Neuronal stem cell (in vitro differentiated cells): ENCODE data around the gene DMD.

ENCODE experiments used
- DNase-seq: peaks from one replicate; pipeline ENCODE4 v3.0.0-alpha.2; 2013; ENCODE audit warnings: low spot score
- H2AFZ ChIP-seq: one replicate; pipeline ENCODE4 v1.6.1; 2013; ENCODE audit warnings: mild to moderate bottlenecking, low read length, inconsistent platforms
- H2AK5ac ChIP-seq: 2 replicates; pipeline ENCODE4 v1.6.1; 2013; ENCODE audit warnings: low read depth, mild to moderate bottlenecking, inconsistent platforms, low read length, moderate library complexity, mixed read lengths
- H2BK120ac ChIP-seq: 2 replicates; pipeline ENCODE4 v1.6.1; 2013; ENCODE audit warnings: low read depth, mild to moderate bottlenecking, inconsistent platforms, low read length, moderate library complexity, mixed read lengths
- H2BK12ac ChIP-seq: one replicate; pipeline ENCODE4 v1.6.1; 2013; ENCODE audit warnings: low read length, inconsistent platforms
- H2BK15ac ChIP-seq: 2 replicates; pipeline ENCODE4 v1.6.1; 2013; ENCODE audit warnings: mild to moderate bottlenecking, low read length, inconsistent platforms, mixed read lengths
- H2BK5ac ChIP-seq: one replicate; pipeline ENCODE4 v1.6.1; 2013; ENCODE audit warnings: inconsistent platforms, mild to moderate bottlenecking, low read length, moderate library complexity
- H3K14ac ChIP-seq: one replicate; pipeline ENCODE4 v1.6.1; 2013; ENCODE audit warnings: low read length, inconsistent platforms
- H3K18ac ChIP-seq: 2 replicates; pipeline ENCODE4 v1.6.1; 2013; ENCODE audit warnings: low read length, inconsistent platforms
- H3K23ac ChIP-seq: 2 replicates; pipeline ENCODE4 v1.6.1; 2013; ENCODE audit warnings: low read depth, mild to moderate bottlenecking, mixed read lengths, low read length, inconsistent platforms; ENCODE audit not compliant: poor library complexity
- H3K27ac ChIP-seq: replicated peaks from 3 replicates; pipeline ENCODE4 v1.5.1; 2013; ENCODE audit warnings: low read length, inconsistent platforms
- H3K27me3 ChIP-seq, 3 experiments: 2 replicates each; pipeline ENCODE4 v1.6.1; 2013; ENCODE audit warnings: low read length in 3 of 3, mild to moderate bottlenecking in 2 of 3, inconsistent platforms in 1 of 3, low read depth in 1 of 3, mixed read lengths in 1 of 3, moderate library complexity in 1 of 3; ENCODE audit not compliant: control insufficient read depth in 3 of 3, insufficient read depth in 3 of 3
- H3K36me3 ChIP-seq, 2 donors: replicated peaks in 1 of 2; 2 replicates each; pipeline ENCODE4 v1.6.1; 2013; ENCODE audit warnings: low read length in 2 of 2; ENCODE audit not compliant: control insufficient read depth in 2 of 2, insufficient read depth in 2 of 2
- H3K4ac ChIP-seq: 2 replicates; pipeline ENCODE4 v1.6.1; 2013; ENCODE audit warnings: inconsistent platforms, mild to moderate bottlenecking, low read length, moderate library complexity
- H3K4me1 ChIP-seq, 2 donors: 1 replicate in 1 of 2; 2 replicates in 1 of 2; pipeline ENCODE4 v1.6.1; 2013; ENCODE audit warnings: low read length in 2 of 2, low read depth in 1 of 2; ENCODE audit not compliant: control insufficient read depth in 2 of 2, insufficient read depth in 1 of 2
- H3K4me2 ChIP-seq: one replicate; pipeline ENCODE4 v1.6.1; 2013; ENCODE audit warnings: mild to moderate bottlenecking, low read length, inconsistent platforms; ENCODE audit not compliant: insufficient read depth, poor library complexity, severe bottlenecking
- H3K4me3 ChIP-seq, 2 donors: 2 replicates each; pipeline ENCODE4 v1.5.1; 2013; ENCODE audit warnings: low read length in 2 of 2, mild to moderate bottlenecking in 2 of 2, inconsistent platforms in 1 of 2, moderate library complexity in 1 of 2
- H3K79me1 ChIP-seq: one replicate; pipeline ENCODE4 v1.6.1; 2013; ENCODE audit warnings: low read depth, mild to moderate bottlenecking, inconsistent platforms, low read length, moderate library complexity
- H3K9ac ChIP-seq: one replicate; pipeline ENCODE4 v1.6.1; 2013; ENCODE audit warnings: mild to moderate bottlenecking, low read depth, low read length, inconsistent platforms; ENCODE audit not compliant: poor library complexity
- H3K9me3 ChIP-seq, 2 donors: replicated peaks in 1 of 2; 2 replicates each; pipeline versions ENCODE3 to v1.6.1; 2013; ENCODE audit warnings: low read length in 2 of 2, mild to moderate bottlenecking in 2 of 2, inconsistent platforms in 1 of 2, low read depth in 1 of 2, mixed read lengths in 1 of 2, moderate library complexity in 1 of 2; ENCODE audit not compliant: control insufficient read depth in 2 of 2, insufficient read depth in 1 of 2
- H4K8ac ChIP-seq: one replicate; pipeline ENCODE4 v1.6.1; 2013; ENCODE audit warnings: low read depth, mild to moderate bottlenecking, inconsistent platforms, low read length, moderate library complexity
- H4K91ac ChIP-seq: one replicate; pipeline ENCODE4 v1.6.1; 2013; ENCODE audit warnings: low read length, low read depth, mild to moderate bottlenecking, inconsistent platforms; ENCODE audit not compliant: poor library complexity
- WGBS, 2 donors: extraction: QIAGEN DNeasy Blood & Tissue Kit; methylation state at CpG; one replicate each; pipeline ENCODE4 v1.1.7; 2013; ENCODE audit warnings: missing lambda C conversion rate in 2 of 2, mixed read lengths in 1 of 2; ENCODE audit not compliant: insufficient read length in 2 of 2, insufficient replicate concordance in 1 of 2; ENCODE audit errors: extremely low coverage in 2 of 2; 5-methylcytosine and 5-hydroxymethylcytosine counted together

DMD gene

DNA sequence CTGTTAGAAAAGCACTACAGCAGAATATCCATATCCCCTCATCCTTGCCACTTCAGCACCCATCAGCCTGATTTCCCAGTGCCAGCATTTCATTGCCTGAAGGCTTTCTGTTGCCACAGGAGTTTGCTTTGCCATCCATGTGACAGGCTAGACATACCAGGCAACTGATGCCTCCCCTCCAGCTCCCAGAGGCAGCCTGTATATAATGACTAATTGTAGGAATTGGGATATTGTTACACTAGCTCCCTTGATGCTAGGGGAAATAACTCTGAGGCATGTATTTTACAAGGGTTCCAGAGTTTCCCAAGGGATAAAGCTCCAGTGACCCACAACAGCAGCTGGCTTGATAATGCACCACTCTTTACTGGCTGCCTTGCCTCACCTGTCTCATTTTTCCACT lies 1531.5 kb downstream of the DMD start:
- Histone ChIP-seq H4K8ac (no peak overlapping the region), H2BK12ac (no peak overlapping the region), H3K27me3 (no peaks in the 10 kb centered on the region), H3K18ac (no peak overlapping the region), H3K9me3 (no peaks in the 10 kb centered on the region), H2BK15ac (no peak overlapping the region), H2AK5ac (no peak overlapping the region), H3K4ac (no peak overlapping the region), H3K14ac (no peak overlapping the region), H3K27ac (no peak overlapping the region), H3K23ac (no peak overlapping the region), H3K36me3 (no peaks in the 10 kb centered on the region), H3K9ac (no peak overlapping the region), H2BK120ac (no peak overlapping the region), H2BK5ac (no peak overlapping the region), H4K91ac (no peak overlapping the region), H2AFZ (no peak overlapping the region), H3K4me1 (no peaks in the 10 kb centered on the region), H3K79me1 (no peaks in the 10 kb centered on the region), H3K4me2 (no peak overlapping the region), H3K4me3 (no peak overlapping the region)
- no peak for DNase-seq

DNA sequence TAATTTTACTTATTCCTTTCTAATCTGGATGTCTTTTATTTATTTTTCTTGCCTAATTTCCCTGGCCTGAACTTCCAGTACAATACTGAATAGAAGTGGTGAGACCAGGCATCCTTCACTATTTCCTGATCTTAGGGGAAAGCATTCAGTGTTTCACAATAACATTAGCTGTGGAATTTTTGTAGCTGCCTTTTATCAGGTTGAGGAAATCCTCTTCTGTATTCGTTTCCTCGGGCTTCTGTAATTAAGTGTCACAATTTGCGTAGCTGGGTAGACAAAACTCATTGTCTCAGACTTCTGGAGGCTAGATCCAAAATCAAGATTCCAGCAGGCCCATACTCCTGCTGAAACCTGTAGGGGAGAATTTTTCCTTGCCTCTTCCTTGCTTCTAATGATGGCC lies 1541.1 kb downstream of the DMD start:
- H3K4me2 ChIP-seq = no peak overlapping the region

DNA sequence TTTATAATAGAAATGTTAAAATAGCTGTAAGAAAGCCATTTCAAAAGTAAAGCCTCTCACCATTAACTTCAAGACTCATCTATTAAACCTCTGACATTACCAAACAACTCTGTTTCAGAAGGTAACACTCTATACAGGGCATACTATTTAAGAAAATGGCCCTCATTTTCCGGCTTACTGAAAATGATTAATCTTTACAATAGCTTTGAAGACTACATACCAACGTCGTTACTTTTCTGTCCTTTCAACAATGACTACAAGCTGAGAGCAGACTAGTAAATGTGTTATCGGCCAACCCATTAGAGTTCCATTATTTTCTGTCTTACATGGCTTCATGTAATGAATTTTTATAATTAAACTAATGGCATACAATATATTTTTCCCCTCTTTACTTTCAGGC lies 1545.9 kb downstream of the DMD start:
- Histone ChIP-seq H3K4me1 (peaks cover 2 to 6% of the 10 kb centered on the region in 2 donors), H3K9me3 (no peaks in the 10 kb centered on the region), H2BK15ac (no peak overlapping the region), H3K23ac (no peak overlapping the region), H2AK5ac (no peak overlapping the region), H3K4me3 (no peak overlapping the region), H4K8ac (no peak overlapping the region), H4K91ac (no peak overlapping the region), H3K36me3 (no peaks in the 10 kb centered on the region), H3K4me2 (no peak overlapping the region), H3K14ac (no peak overlapping the region), H3K4ac (no peak overlapping the region), H3K79me1 (no peaks in the 10 kb centered on the region), H2AFZ (no peak overlapping the region), H2BK12ac (no peak overlapping the region), H3K18ac (no peak overlapping the region), H3K27ac (no peak overlapping the region), H2BK120ac (no peak overlapping the region), H2BK5ac (no peak overlapping the region), H3K27me3 (no peaks in the 10 kb centered on the region), H3K9ac (no peak overlapping the region)
- no CpG with 5 or more reads among the region's 4 CpGs for WGBS, 2 donors
- no peak for DNase-seq

More for the DNA sequence above, 1541.1 kb downstream of the DMD start:
- Histone ChIP-seq H3K4ac (no peak overlapping the region), H3K36me3 (no peaks in the 10 kb centered on the region), H2BK15ac (no peak overlapping the region), H3K79me1 (no peaks in the 10 kb centered on the region), H3K27me3 (no peaks in the 10 kb centered on the region), H4K8ac (no peak overlapping the region), H3K4me3 (no peak overlapping the region), H2BK12ac (no peak overlapping the region), H4K91ac (no peak overlapping the region), H3K27ac (peak overlapping the region; percentile 2), H2BK5ac (no peak overlapping the region), H3K23ac (no peak overlapping the region), H2AK5ac (no peak overlapping the region), H3K9me3 (peaks cover 0 to 7% of the 10 kb centered on the region in 2 donors), H3K14ac (no peak overlapping the region), H3K4me1 (peaks cover 0 to 3% of the 10 kb centered on the region in 2 donors), H3K9ac (no peak overlapping the region), H2BK120ac (no peak overlapping the region), H2AFZ (no peak overlapping the region), H3K18ac (no peak overlapping the region)
- no peak for DNase-seq
- no CpG with 5 or more reads among the region's 3 CpGs for WGBS, 2 donors

DNA sequence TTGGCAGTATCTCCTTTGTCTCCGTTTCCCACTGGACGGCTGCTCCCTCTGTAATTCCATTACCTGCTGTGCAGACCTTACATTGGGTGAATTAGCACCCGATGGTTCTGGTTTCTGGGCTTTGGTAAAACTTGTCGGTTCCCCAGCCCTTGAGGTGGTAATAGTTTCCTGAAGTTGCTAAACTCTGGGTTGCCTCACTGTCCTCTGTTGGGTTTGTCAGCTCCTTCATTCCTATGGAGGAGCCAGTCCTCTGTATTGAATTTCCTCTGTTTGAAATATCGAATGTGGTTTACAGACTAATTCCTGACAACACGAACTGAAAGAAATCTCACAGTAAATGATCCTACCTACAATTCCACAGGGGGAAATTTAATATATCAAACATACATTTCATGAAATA lies 1548.2 kb downstream of the DMD start:
- Histone ChIP-seq H3K27me3 (no peaks in the 10 kb centered on the region), H3K4me3 (no peak overlapping the region), H3K23ac (no peak overlapping the region), H3K4ac (no peak overlapping the region), H3K79me1 (no peaks in the 10 kb centered on the region), H3K4me2 (no peak overlapping the region), H2AK5ac (no peak overlapping the region), H2BK15ac (no peak overlapping the region), H2BK12ac (no peak overlapping the region), H3K27ac (no peak overlapping the region), H3K4me1 (peaks cover 2 to 6% of the 10 kb centered on the region in 2 donors), H3K14ac (no peak overlapping the region), H2AFZ (no peak overlapping the region), H3K18ac (no peak overlapping the region), H3K9me3 (no peaks in the 10 kb centered on the region), H4K8ac (no peak overlapping the region), H2BK120ac (no peak overlapping the region), H4K91ac (no peak overlapping the region), H3K36me3 (no peaks in the 10 kb centered on the region), H2BK5ac (no peak overlapping the region), H3K9ac (no peak overlapping the region)
- no peak for DNase-seq
- no CpG with 5 or more reads among the region's 6 CpGs for WGBS, 2 donors
